Mesenchymal stem cell (in vitro differentiated cells and primary cell): ENCODE data around the gene IGSF10.

Experiments used
- DNase-seq: peaks from one replicate; pipeline ENCODE4 v3.0.0-alpha.2; 2013
- H2AFZ ChIP-seq: one replicate; pipeline ENCODE4 v1.6.1; 2013; ENCODE audit warnings: low read depth, mild to moderate bottlenecking, control low read depth, inconsistent platforms, low read length, moderate library complexity
- H2AK5ac ChIP-seq: 2 replicates; pipeline ENCODE4 v1.6.1; 2013; ENCODE audit warnings: low read length, moderate library complexity, mild to moderate bottlenecking, inconsistent platforms; ENCODE audit not compliant: severe bottlenecking
- H2BK120ac ChIP-seq: one replicate; pipeline ENCODE4 v1.6.1; 2013; ENCODE audit warnings: low read depth, mild to moderate bottlenecking, inconsistent platforms, low read length, moderate library complexity
- H2BK12ac ChIP-seq, 2 experiments: one replicate each; pipeline ENCODE4 v1.6.1; 2013; ENCODE audit warnings: inconsistent platforms in 2 of 2, low read length in 2 of 2, mild to moderate bottlenecking in 2 of 2, moderate library complexity in 2 of 2, control low read depth in 1 of 2
- H2BK15ac ChIP-seq: one replicate; pipeline ENCODE4 v1.6.1; 2013; ENCODE audit warnings: mild to moderate bottlenecking, low read depth, inconsistent platforms; ENCODE audit not compliant: poor library complexity, severe bottlenecking
- H2BK5ac ChIP-seq: 2 replicates; pipeline ENCODE4 v1.6.1; 2013; ENCODE audit warnings: low read depth, mild to moderate bottlenecking, low read length, control low read depth, inconsistent platforms; ENCODE audit not compliant: poor library complexity, severe bottlenecking
- H3K14ac ChIP-seq, 2 experiments: one replicate each; pipeline ENCODE4 v1.6.1; 2013; ENCODE audit warnings: inconsistent platforms in 2 of 2, low read length in 2 of 2, control low read depth in 1 of 2, mild to moderate bottlenecking in 1 of 2, moderate library complexity in 1 of 2
- H3K18ac ChIP-seq, 2 experiments: one replicate each; pipeline ENCODE4 v1.6.1; 2013; ENCODE audit warnings: inconsistent platforms in 2 of 2, low read length in 2 of 2, control low read depth in 1 of 2, low read depth in 1 of 2, mild to moderate bottlenecking in 1 of 2
- H3K23ac ChIP-seq, 2 experiments: one replicate each; pipeline ENCODE4 v1.6.1; 2013; ENCODE audit warnings: inconsistent platforms in 2 of 2, low read length in 2 of 2, mild to moderate bottlenecking in 2 of 2, moderate library complexity in 2 of 2, control low read depth in 1 of 2
- H3K27ac ChIP-seq: 2 replicates; pipeline ENCODE4 v1.5.1; 2013; ENCODE audit warnings: mild to moderate bottlenecking, moderate library complexity, low read length, control low read depth, inconsistent platforms; ENCODE audit not compliant: poor library complexity, severe bottlenecking
- H3K27me3 ChIP-seq, 2 experiments: 2 replicates each; pipeline versions ENCODE4 v1.6.1 to v1.7.0; 2013; ENCODE audit warnings: low read length in 2 of 2, mild to moderate bottlenecking in 2 of 2, moderate library complexity in 2 of 2, control low read depth in 1 of 2, inconsistent platforms in 1 of 2; ENCODE audit not compliant: control insufficient read depth in 1 of 2, insufficient read depth in 1 of 2
- H3K36me3 ChIP-seq, 2 experiments: 2 replicates each; pipeline versions ENCODE4 v1.6.1 to v1.7.0; 2013; ENCODE audit warnings: low read length in 2 of 2, control low read depth in 1 of 2, inconsistent platforms in 1 of 2, low read depth in 1 of 2, mild to moderate bottlenecking in 1 of 2; ENCODE audit not compliant: insufficient read depth in 2 of 2, control insufficient read depth in 1 of 2
- H3K4ac ChIP-seq, 2 experiments: one replicate each; pipeline ENCODE4 v1.6.1; 2013; ENCODE audit warnings: inconsistent platforms in 2 of 2, low read length in 2 of 2, mild to moderate bottlenecking in 2 of 2, moderate library complexity in 2 of 2, control low read depth in 1 of 2, low read depth in 1 of 2
- H3K4me1 ChIP-seq: 2 replicates; pipeline ENCODE4 v1.6.1; 2013; ENCODE audit warnings: low read depth, low read length, control low read depth; ENCODE audit not compliant: control insufficient read depth, insufficient read depth
- H3K4me2 ChIP-seq: 2 replicates; pipeline ENCODE4 v1.6.1; 2013; ENCODE audit warnings: low read length, mild to moderate bottlenecking, inconsistent platforms; ENCODE audit not compliant: poor library complexity, severe bottlenecking
- H3K4me3 ChIP-seq, 2 experiments: 2 replicates each; pipeline versions ENCODE4 v1.5.1 to v1.7.0; 2013; ENCODE audit warnings: low read length in 2 of 2, mild to moderate bottlenecking in 2 of 2, control low read depth in 1 of 2, low read depth in 1 of 2; ENCODE audit not compliant: insufficient read depth in 1 of 2
- H3K79me1 ChIP-seq: replicated peaks from 2 replicates; pipeline ENCODE4 v1.6.1; 2013; ENCODE audit warnings: mild to moderate bottlenecking, control low read depth, low read length, inconsistent platforms; ENCODE audit not compliant: poor library complexity, severe bottlenecking
- H3K9ac ChIP-seq: 2 replicates; pipeline ENCODE4 v1.7.0; 2013; ENCODE audit warnings: mild to moderate bottlenecking, low read length, moderate library complexity
- H3K9me3 ChIP-seq: 2 replicates; pipeline ENCODE4 v1.7.0; 2013; ENCODE audit warnings: mild to moderate bottlenecking, low read length; ENCODE audit not compliant: control insufficient read depth
- H4K8ac ChIP-seq: one replicate; pipeline ENCODE4 v1.6.1; 2013; ENCODE audit warnings: inconsistent platforms, mild to moderate bottlenecking, low read length, moderate library complexity
- H4K91ac ChIP-seq: one replicate; pipeline ENCODE4 v1.6.1; 2013; ENCODE audit warnings: mild to moderate bottlenecking, low read length, inconsistent platforms
- WGBS: methylation state at CpG from one replicate; pipeline ENCODE4 v1.1.7; 2013; ENCODE audit warnings: mixed read lengths; 5-methylcytosine and 5-hydroxymethylcytosine counted together

Gene IGSF10

GRCh38 chr3:151443583-151443982 is 17.3 kb downstream of the IGSF10 start:
- WGBS, result 90% methylated on average over 5 of the region's 7 CpGs

GRCh38 chr3:151440940-151441339 is 19.9 kb downstream of the IGSF10 start:
- no peak overlapping the region for H2BK5ac ChIP-seq
- H3K27ac ChIP-seq, result no peak overlapping the region
- H3K4me1 ChIP-seq, result no peaks in the 10 kb centered on the region
- no peak overlapping the region for H3K18ac ChIP-seq
- peaks cover 0 to 3% of the 10 kb centered on the region in 2 experiments for H3K36me3 ChIP-seq
- DNase-seq, result no peak
- H3K14ac ChIP-seq, result no peak overlapping the region
- H3K9me3 ChIP-seq, result peaks cover 6% of the 10 kb centered on the region
- no peak overlapping the region for H3K9ac ChIP-seq
- no peak overlapping the region for H3K23ac ChIP-seq
- H2BK120ac ChIP-seq, result no peak overlapping the region
- H3K4me2 ChIP-seq, result no peak overlapping the region
- H3K27me3 ChIP-seq, result peaks cover 0 to 27% of the 10 kb centered on the region in 2 experiments
- H4K8ac ChIP-seq, result no peak overlapping the region
- no peak overlapping the region for H4K91ac ChIP-seq
- H2AK5ac ChIP-seq, result no peak overlapping the region
- no peak overlapping the region for H2BK15ac ChIP-seq
- H2BK12ac ChIP-seq, result no peak overlapping the region
- WGBS, result 73% methylated on average over 1 of the region's 1 CpG
- no peak overlapping the region for H3K4ac ChIP-seq
- H3K4me3 ChIP-seq, result no peak overlapping the region
- no peaks in the 10 kb centered on the region for H3K79me1 ChIP-seq
- H2AFZ ChIP-seq, result no peak overlapping the region

More at GRCh38 chr3:151443583-151443982, 17.3 kb downstream of the IGSF10 start:
- Histone ChIP-seq H3K4me2 (no peak overlapping the region), H3K36me3 (no peaks in the 10 kb centered on the region), H2AK5ac (no peak overlapping the region), H3K79me1 (no peaks in the 10 kb centered on the region), H3K4me1 (no peaks in the 10 kb centered on the region), H3K27me3 (peaks cover 0 to 42% of the 10 kb centered on the region in 2 experiments), H4K91ac (no peak overlapping the region), H3K18ac (no peak overlapping the region), H3K9me3 (peaks cover 31% of the 10 kb centered on the region), H2BK12ac (no peak overlapping the region), H3K4ac (no peak overlapping the region), H3K23ac (no peak overlapping the region), H2BK120ac (no peak overlapping the region), H2AFZ (no peak overlapping the region), H2BK5ac (no peak overlapping the region), H3K4me3 (no peak overlapping the region), H3K9ac (no peak overlapping the region), H2BK15ac (no peak overlapping the region), H3K14ac (no peak overlapping the region), H4K8ac (no peak overlapping the region), H3K27ac (no peak overlapping the region)
- no peak for DNase-seq

GRCh38 chr3:151439652-151440125 is 21.2 kb downstream of the IGSF10 start:
- Histone ChIP-seq H3K4ac (no peak overlapping the region), H3K4me2 (no peak overlapping the region), H3K4me1 (peaks cover 2% of the 10 kb centered on the region), H2AK5ac (no peak overlapping the region), H3K9me3 (no peaks in the 10 kb centered on the region), H2BK12ac (no peak overlapping the region), H2BK120ac (no peak overlapping the region), H3K27ac (no peak overlapping the region), H2BK15ac (peak overlapping the region; percentile 28), H3K79me1 (no peaks in the 10 kb centered on the region), H3K4me3 (no peak overlapping the region), H3K23ac (no peak overlapping the region), H2BK5ac (no peak overlapping the region), H4K8ac (no peak overlapping the region), H2AFZ (no peak overlapping the region), H3K18ac (no peak overlapping the region), H3K14ac (no peak overlapping the region), H4K91ac (no peak overlapping the region), H3K36me3 (peaks cover 0 to 3% of the 10 kb centered on the region in 2 experiments), H3K27me3 (peaks cover 0 to 23% of the 10 kb centered on the region in 2 experiments), H3K9ac (no peak overlapping the region)
- 43% methylated on average over 2 of the region's 3 CpGs for WGBS
- peak; percentile 78 for DNase-seq

DNA sequence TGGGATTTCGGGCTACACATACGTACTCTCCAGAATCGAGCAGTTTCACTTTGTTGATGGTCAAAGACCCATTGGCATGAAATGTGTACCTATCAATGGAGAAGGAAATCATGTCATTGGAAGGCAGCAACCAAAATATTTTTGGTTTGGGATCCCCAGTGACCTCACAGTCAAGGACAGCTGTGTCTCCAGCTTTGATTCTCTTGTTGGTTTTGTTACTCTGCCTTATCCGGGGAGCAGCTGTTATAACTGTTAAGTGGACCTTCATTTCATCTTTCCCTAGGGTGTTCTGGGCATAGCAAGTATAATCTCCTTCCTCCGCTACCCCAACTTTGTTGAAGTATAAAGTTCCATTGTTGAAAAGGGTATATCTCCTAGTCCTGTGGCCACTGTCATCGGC is 23.0 kb downstream of the IGSF10 start:
- Histone ChIP-seq H2BK12ac (no peak overlapping the region), H3K27ac (no peak overlapping the region), H3K18ac (no peak overlapping the region), H3K4me2 (no peak overlapping the region), H3K14ac (no peak overlapping the region), H4K91ac (no peak overlapping the region), H3K9ac (no peak overlapping the region), H2AFZ (no peak overlapping the region), H3K79me1 (no peaks in the 10 kb centered on the region), H2AK5ac (no peak overlapping the region), H3K4me3 (no peak overlapping the region), H3K23ac (no peak overlapping the region), H4K8ac (no peak overlapping the region), H2BK5ac (no peak overlapping the region), H3K27me3 (peaks cover 0 to 15% of the 10 kb centered on the region in 2 experiments), H3K4me1 (peaks cover 2% of the 10 kb centered on the region), H2BK120ac (no peak overlapping the region), H3K36me3 (peaks cover 0 to 3% of the 10 kb centered on the region in 2 experiments), H3K9me3 (no peaks in the 10 kb centered on the region), H3K4ac (no peak overlapping the region), H2BK15ac (no peak overlapping the region)
- WGBS, result 97% methylated on average over 5 of the region's 6 CpGs
- DNase-seq, result no peak
